Neural cell (in vitro differentiated cells): Measurements from ENCODE around the gene PARVB.

ENCODE experiments used
- EZH2 ChIP-seq: fragments of 200-600, 300-800 bp; shearing (Covaris generic), sonication (generic); IDR thresholded peaks from 2 replicates; pipeline ENCODE4 v1.6.1; 2014; ENCODE audit warnings: antibody characterized with exemption, low read length, borderline replicate concordance, mild to moderate bottlenecking; ENCODE audit not compliant: insufficient read depth, poor library complexity, severe bottlenecking
- TF ChIP-seq, protein P1 (sequence below): fragments of 450-650 bp; IDR thresholded peaks from 2 replicates; pipeline ENCODE4 v1.5.1; 2014; ENCODE audit warnings: antibody characterized with exemption, mild to moderate bottlenecking, moderate library complexity; ENCODE audit not compliant: poor library complexity, severe bottlenecking
- TF ChIP-seq, protein P2 (sequence below): IDR thresholded peaks from 2 replicates; pipeline ENCODE4 v1.6.1; 2012; ENCODE audit warnings: borderline replicate concordance

DNA sequence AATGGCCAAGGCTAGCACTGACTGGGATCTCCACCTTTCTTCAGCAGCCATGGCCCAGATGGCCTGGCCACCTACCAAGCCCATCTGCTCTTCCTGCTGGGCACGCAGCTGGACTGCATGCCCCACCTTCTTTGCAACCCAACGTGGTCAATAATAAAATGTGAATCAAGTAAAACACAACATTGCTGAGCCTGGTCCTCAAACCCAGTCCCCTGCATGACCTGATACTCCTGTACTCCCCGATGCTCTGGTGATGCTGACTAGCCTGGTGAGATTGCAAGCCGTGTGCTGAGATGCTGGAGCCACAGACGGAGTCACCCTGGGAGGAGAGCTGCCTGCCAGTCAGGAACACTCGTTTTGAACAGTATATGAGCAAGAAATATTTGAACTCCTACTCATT lies 190.7 kb downstream of the PARVB start:
- TF ChIP-seq, protein P1, sequence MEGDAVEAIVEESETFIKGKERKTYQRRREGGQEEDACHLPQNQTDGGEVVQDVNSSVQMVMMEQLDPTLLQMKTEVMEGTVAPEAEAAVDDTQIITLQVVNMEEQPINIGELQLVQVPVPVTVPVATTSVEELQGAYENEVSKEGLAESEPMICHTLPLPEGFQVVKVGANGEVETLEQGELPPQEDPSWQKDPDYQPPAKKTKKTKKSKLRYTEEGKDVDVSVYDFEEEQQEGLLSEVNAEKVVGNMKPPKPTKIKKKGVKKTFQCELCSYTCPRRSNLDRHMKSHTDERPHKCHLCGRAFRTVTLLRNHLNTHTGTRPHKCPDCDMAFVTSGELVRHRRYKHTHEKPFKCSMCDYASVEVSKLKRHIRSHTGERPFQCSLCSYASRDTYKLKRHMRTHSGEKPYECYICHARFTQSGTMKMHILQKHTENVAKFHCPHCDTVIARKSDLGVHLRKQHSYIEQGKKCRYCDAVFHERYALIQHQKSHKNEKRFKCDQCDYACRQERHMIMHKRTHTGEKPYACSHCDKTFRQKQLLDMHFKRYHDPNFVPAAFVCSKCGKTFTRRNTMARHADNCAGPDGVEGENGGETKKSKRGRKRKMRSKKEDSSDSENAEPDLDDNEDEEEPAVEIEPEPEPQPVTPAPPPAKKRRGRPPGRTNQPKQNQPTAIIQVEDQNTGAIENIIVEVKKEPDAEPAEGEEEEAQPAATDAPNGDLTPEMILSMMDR = no peak
- TF ChIP-seq, protein P2, sequence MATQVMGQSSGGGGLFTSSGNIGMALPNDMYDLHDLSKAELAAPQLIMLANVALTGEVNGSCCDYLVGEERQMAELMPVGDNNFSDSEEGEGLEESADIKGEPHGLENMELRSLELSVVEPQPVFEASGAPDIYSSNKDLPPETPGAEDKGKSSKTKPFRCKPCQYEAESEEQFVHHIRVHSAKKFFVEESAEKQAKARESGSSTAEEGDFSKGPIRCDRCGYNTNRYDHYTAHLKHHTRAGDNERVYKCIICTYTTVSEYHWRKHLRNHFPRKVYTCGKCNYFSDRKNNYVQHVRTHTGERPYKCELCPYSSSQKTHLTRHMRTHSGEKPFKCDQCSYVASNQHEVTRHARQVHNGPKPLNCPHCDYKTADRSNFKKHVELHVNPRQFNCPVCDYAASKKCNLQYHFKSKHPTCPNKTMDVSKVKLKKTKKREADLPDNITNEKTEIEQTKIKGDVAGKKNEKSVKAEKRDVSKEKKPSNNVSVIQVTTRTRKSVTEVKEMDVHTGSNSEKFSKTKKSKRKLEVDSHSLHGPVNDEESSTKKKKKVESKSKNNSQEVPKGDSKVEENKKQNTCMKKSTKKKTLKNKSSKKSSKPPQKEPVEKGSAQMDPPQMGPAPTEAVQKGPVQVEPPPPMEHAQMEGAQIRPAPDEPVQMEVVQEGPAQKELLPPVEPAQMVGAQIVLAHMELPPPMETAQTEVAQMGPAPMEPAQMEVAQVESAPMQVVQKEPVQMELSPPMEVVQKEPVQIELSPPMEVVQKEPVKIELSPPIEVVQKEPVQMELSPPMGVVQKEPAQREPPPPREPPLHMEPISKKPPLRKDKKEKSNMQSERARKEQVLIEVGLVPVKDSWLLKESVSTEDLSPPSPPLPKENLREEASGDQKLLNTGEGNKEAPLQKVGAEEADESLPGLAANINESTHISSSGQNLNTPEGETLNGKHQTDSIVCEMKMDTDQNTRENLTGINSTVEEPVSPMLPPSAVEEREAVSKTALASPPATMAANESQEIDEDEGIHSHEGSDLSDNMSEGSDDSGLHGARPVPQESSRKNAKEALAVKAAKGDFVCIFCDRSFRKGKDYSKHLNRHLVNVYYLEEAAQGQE = no peak
- no peak for TF ChIP-seq EZH2
